ENCODE measurements around the gene MYO1B.

The MYO1B gene

GRCh38 chr2:191228333-191228732, 16.9 kb upstream of the MYO1B start:
- DNase-seq, result no peak

- DNase-seq, result no peak
Observed at GRCh38 chr2:191228861-191229260, 16.3 kb upstream of the MYO1B start.

- DNase-seq, result no peak
Observed at GRCh38 chr2:191230174-191230573, 15.0 kb upstream of the MYO1B start.

GRCh38 chr2:191231995-191232394, 13.2 kb upstream of the MYO1B start:
- no peak for DNase-seq

- no peak for DNase-seq
Observed at GRCh38 chr2:191233533-191233932, 11.7 kb upstream of the MYO1B start.

GRCh38 chr2:191234376-191234775, 10.8 kb upstream of the MYO1B start:
- DNase-seq, result no peak

- no peak for DNase-seq
Observed at GRCh38 chr2:191240871-191241270, 4.3 kb upstream of the MYO1B start.

GRCh38 chr2:191241418-191241817, 3.8 kb upstream of the MYO1B start:
- no peak for DNase-seq

GRCh38 chr2:191243154-191243553, 2.0 kb upstream of the MYO1B start:
- no peak for DNase-seq

GRCh38 chr2:191244350-191244749, 854 bp upstream of the MYO1B start:
- no peak for DNase-seq

- peak in 4 of 6 experiments; percentile 2 to 40 (median 14) for DNase-seq
Observed at GRCh38 chr2:191245869-191246531, 796 bp downstream of the MYO1B start.

GRCh38 chr2:191246820-191247380, 1.7 kb downstream of the MYO1B start:
- DNase-seq, result no peak

- DNase-seq, result no peak
Observed at GRCh38 chr2:191247381-191248057, 2.3 kb downstream of the MYO1B start.

- no peak for DNase-seq
Observed at GRCh38 chr2:191249156-191249813, 4.1 kb downstream of the MYO1B start.

- DNase-seq, result no peak
Observed at GRCh38 chr2:191250400-191250799, 5.2 kb downstream of the MYO1B start.

- no peak for DNase-seq
Observed at GRCh38 chr2:191250986-191251385, 5.8 kb downstream of the MYO1B start.

- DNase-seq, result no peak
Observed at GRCh38 chr2:191252699-191253098, 7.5 kb downstream of the MYO1B start.

- no peak for DNase-seq
Observed at GRCh38 chr2:191253476-191253875, 8.3 kb downstream of the MYO1B start.

- DNase-seq, result no peak
Observed at GRCh38 chr2:191255271-191255670, 10.1 kb downstream of the MYO1B start.

- no peak for DNase-seq
Observed at GRCh38 chr2:191255756-191256312, 10.6 kb downstream of the MYO1B start.

GRCh38 chr2:191257934-191258333, 12.7 kb downstream of the MYO1B start:
- DNase-seq, result no peak

GRCh38 chr2:191258996-191259395, 13.8 kb downstream of the MYO1B start:
- no peak for DNase-seq

- no peak for DNase-seq
Observed at GRCh38 chr2:191262436-191262835, 17.2 kb downstream of the MYO1B start.

GRCh38 chr2:191263050-191263449, 17.8 kb downstream of the MYO1B start:
- DNase-seq, result no peak
